NCI-H2029 treated with DMSO at 0.1 percent for 48 hours (cell line): ENCODE measurements around the gene F2RL2.

Source experiments
- DNase-seq: peaks from one replicate; lab custom pipeline; 2025; lab: John Stamatoyannopoulos, UW

F2RL2 gene

DNA sequence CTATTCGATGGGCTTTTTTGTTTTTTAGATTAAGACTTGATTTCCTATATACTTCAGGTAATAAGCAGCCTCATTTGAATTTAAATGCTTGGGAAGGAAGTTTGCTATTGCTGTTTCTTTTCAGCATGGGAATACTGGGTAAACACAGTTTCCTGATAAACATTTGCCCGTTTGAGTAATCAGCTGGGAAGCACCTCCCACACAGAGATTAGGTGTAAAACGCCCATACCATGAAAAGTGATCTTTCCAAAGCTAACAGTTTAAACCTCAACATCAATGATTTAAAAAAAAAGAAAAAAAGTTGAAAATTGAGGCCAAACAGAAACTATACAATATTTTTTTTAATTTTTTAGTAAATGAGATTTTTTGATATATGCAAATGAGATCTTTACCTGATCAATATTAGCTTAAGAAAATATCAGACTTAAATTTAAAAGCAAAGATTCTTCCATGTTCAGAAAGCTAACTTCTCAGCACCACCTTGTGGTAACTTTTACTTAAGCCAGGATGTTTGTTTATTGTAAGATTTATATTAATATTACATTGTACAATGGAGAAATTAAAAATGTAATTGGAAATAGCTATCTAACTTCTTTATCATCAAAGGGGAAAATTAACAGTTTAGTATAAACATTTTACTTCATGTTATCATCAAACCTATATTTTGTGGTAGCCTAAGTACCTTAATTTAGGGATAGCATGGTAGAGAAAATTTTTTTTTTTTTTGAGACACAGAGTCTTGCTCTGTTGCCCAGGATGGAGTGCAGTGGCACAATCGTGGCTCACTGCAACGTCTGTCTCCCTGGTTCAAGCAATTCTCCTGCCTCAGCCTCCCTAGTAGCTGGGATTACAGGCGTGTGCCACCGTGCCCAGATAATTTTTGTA is 39.8 kb downstream of the F2RL2 start:
- DNase-seq = no peak

DNA sequence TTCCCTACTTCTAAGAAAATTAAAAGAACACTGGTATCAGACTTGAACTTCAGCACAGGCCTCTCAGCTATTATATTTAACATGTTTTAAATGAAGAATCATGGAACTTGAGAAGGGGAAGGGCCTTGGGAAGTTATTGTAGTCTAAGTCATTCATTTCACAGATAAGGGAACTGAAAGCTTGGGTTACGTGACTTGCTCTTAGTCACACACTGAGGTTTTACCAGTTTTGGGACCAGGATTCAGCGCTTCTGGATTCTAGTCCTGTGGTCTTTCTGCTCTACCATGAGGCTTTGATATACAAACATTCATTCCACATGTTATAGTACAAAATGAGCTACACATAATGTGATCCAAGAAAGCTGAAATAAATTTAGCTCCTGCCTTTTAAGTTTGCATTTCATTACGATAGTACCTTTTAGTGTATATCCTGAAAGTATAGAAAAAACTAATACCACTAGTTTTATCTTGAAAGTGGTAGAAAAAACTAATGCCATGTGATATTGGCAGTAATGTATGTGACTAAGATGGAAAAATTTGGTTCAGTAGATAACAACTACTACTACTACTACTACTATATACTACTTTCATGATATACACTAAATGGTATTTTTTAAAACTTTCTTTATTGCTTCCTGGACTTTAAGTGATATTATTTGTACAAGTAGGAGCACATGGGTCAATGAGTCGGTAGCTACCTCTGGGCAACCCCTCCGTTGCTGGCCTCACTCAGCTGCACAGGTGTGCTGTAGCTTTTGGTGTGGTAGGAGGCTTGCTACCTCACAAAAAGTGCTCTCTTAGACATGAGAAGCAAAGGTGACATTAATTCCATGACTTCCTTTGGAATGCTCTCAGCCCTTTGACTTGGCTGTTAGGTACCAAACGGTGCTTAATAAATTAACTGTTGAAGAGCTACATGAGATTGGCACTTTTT is 40.7 kb downstream of the F2RL2 start:
- no peak for DNase-seq

DNA sequence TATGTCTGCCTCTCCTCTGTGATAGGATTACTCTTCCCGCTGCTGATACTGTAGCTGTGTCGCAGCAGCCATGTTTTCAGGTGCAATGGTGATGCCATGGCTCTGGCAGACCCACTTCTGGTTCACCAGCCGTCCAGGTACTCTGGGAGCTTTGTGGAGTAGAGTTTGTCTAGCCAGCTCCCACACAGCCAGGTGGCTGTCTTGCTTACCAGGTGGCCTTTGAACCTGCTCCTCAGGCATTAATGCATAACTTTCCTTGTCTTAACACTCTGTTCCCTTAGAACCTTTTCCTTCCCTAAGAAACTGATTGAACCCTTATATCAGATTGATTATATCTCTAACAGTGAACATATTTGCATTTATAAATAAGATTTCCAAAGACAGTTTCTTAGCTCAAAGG is 42.2 kb downstream of the F2RL2 start:
- DNase-seq = no peak

DNA sequence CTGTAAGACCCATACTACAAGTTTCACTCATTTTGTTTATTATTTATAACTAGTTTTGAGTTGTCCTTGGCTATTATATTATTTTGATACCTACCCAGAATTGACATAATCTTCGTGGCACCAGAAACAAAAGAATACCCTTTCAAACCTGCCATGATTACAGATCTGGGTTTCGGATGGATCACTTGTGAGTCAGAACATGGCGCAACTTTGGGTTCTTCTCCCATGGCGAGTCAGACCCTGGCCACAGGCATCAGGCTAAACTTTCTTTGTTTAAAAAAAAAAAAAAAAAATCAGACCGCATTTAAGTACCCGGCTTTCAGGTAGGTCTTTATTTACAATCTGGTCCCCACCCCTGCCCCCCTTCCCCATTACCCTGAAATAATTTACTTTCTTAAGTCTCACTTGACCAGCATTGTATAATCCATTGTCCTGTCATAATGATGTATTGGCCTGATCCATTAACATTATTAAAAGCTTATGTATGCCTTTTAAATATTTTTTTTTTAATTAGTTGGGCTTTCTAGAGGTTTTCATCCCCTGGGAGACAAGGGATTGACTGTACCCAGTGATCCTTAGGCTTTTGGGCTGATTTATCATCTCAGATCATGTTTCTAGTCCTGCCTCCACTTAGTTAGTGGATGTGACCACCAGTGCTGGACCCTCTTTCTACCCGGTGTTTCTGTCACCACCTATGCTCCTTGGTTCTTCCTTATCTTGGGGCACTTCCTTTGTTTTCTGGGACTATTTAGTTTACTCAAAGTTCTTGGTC is 43.9 kb downstream of the F2RL2 start:
- DNase-seq = no peak

DNA sequence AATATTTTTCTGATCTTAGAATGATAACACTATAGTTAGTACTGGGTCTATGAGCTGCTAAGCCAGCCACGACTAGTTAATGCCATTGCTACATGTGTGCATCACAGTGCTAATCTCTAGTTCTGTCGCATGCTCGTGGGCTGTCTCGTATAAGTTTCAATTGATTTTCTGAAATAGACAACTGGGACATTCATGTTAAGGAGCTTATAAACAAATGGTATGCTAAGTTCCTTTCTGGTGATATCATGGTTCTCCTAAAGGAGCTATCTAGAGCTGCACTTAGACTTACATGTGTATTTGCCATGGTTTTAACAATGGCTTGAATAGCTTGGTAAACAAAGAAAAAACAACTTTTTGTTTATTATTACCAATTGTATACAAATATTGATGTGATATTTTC is 46.2 kb downstream of the F2RL2 start:
- no peak for DNase-seq

DNA sequence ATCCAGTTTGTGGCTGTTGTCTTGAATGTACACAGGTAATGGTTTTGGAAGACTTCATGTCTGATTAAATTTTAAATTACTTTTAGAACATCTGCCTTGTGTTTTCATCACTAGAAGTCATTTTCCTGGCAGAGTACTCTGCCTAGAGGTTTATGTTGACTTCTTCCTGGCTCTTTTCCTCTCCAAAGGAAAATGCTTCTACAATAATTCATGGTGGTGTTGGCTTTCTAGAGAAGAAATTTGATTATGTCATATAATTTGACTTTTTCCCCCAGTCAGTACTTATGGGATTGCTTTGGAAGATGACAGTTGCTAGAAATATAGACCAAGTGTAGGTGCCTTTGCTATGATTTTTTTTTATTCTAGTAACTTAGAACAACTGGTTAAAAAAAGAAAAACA is 46.8 kb downstream of the F2RL2 start:
- no peak for DNase-seq

DNA sequence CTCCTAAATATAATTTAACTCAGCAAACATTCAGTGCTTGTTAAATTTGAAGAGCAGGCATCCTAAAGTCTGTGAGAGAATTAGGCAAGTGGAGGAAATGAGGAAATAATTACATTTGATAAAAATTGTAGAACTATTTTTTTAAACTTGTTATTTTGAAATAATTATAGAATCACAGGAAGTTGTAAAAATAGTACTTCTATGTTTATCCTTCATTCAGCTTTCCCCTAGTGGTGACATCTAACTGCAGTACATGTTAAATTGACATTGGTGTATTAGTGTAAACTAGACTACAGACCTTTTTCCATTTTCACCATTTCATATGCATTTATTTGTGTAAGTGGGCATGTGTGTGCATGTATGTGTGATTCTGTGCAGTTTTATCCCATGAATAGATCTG is 51.6 kb downstream of the F2RL2 start:
- DNase-seq = no peak

DNA sequence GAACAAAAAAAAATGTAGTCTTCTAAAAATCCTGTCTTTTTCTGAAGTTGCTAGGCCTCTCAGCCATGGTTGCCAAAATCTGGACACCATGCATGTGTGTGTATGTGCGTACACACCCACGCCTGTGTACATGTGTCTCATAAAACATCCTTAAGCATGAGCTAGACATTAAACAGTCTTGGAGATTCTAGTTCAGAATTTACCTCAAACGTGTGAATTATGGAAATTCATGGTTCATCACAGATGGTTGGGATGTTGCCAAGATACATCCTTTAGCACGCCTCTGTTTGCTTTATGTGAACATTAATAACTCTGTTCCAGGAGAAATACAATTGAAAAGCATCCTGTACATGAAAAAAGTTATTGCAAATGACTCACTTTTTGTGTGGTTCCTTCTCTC is 53.0 kb downstream of the F2RL2 start:
- DNase-seq = no peak
